Daoy (cell line): ENCODE measurements around the gene C1orf21. TPM values are rescaled to one million over a fixed set of nuclear protein-coding genes. Genes with fewer than 3 reads are reported as not detected.

Source experiments
- DNase-seq: peaks from one replicate; pipeline ENCODE4 v3.0.0-alpha.2; 2015; ENCODE audit warnings: low read depth
- total RNA-seq: library from RNA; depleted of rRNA; stranded (reverse); fragments of >200 nt; shearing (Covaris generic); gene quantifications from 2 replicates; pipeline ENCODE4 v1.2.3, GENCODE V29; 2014

The C1orf21 gene
- total RNA-seq, 1 experiment from 2014 or later: 17.8 TPM

- no peak for DNase-seq
Observed at GRCh38 chr1:184555665-184556641, 169.1 kb downstream of the C1orf21 start.

- no peak for DNase-seq
Observed at GRCh38 chr1:184556665-184557064, 169.8 kb downstream of the C1orf21 start.

DNA sequence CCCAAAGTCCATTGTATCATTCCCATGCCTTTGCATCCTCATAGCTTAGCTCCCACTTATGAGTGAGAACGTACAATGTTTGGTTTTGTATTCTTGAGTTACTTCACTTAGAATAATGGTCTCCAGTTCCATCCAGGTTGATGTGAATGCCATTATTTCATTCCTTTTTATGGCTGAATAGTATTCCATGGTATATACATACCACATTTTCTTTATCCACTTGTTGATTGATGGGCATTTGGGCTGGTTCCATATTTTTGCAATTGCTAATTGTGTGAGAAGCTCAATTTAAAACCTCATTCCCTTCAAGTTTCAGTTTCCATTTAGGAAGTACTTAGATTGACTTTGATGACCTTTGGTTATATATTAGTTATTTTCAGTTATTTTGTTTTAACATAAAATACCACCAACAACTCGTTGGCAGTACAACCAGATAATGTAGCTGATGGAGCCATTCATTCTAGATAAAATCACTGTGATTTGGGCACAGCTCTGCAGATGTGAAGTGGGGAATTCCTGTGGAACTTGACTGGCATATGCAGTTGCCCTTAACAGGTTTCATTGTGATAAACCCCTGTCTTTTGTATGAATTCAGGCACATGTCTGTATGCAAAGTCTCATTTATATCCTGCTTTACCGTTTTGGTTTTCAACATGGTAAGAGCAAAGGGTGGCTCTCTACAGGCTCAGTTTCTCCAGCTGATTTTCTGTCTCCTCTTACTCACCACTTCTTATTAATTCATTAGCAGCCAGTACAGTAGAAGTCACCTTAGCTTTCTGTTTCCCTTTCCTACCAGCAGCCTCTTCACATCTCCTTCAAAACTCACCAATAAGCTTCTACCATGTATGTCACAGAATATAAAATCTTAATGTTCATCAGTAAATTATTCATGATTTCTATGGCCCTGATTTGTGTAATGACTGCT is 170.9 kb downstream of the C1orf21 start:
- no peak for DNase-seq

- no peak for DNase-seq
Observed at GRCh38 chr1:184558691-184559090, 171.9 kb downstream of the C1orf21 start.

- no peak for DNase-seq
Observed at GRCh38 chr1:184559117-184559713, 172.4 kb downstream of the C1orf21 start.

GRCh38 chr1:184562806-184563205 is 176.0 kb downstream of the C1orf21 start:
- no peak for DNase-seq

- no peak for DNase-seq
Observed at GRCh38 chr1:184563308-184563707, 176.5 kb downstream of the C1orf21 start.

DNA sequence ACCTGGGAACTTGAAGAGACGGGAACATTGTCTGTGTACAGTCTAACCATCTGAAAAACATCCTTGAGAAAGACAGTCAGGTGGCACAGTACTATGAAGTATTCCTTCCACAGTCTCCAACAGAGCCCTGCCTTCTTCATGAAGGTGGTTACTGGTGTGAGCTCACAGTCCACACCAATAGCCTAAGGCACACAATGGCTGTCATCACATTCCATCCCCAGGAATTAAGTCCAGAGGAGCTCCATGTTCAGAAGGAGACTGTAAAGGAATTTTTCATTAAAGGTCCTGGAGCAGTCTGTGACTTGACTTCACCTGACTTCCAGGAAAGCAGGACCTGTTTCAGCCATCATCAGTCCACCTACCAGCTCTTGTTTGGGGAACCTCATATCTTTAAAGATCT is 180.2 kb downstream of the C1orf21 start:
- no peak for DNase-seq

DNA sequence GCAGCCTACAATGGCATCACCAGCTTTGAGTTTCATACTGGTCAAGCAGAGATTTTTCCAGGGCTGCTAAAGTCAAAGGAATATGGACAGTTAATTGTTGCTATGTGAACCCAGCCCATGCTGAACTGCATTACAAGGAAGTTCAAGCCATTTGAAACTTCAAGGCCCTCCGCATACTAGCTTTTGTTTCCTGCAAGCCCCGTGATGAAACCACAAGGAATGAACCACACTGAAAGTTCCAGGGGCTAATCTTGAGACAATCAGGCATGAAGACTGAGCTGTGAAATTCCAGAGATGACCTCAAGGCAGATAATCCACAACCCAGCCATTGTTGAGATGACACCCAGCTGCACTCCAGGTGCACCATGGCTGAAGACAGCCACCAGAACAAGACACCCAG is 180.8 kb downstream of the C1orf21 start:
- no peak for DNase-seq

DNA sequence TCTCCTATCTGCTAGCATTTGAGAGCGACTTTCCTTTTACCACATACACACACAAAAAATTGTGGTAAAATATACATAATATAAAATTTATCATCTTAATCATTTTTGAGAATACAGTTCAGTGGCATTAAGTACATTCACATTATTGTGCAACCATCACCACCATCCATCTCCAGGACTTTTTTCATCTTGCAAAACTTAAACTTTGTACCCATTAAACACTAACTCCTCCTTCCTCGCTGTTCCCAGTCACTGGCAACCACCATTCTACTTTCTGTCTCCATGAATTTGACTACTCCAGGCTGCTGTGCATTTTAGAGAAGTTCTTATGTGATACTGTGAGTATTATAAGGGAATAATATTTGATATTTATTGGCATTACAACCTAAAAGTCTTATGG is 181.3 kb downstream of the C1orf21 start:
- no peak for DNase-seq

GRCh38 chr1:184569106-184569505 is 182.3 kb downstream of the C1orf21 start:
- DNase-seq: no peak

- no peak for DNase-seq
Observed at GRCh38 chr1:184574588-184574987, 187.8 kb downstream of the C1orf21 start.

DNA sequence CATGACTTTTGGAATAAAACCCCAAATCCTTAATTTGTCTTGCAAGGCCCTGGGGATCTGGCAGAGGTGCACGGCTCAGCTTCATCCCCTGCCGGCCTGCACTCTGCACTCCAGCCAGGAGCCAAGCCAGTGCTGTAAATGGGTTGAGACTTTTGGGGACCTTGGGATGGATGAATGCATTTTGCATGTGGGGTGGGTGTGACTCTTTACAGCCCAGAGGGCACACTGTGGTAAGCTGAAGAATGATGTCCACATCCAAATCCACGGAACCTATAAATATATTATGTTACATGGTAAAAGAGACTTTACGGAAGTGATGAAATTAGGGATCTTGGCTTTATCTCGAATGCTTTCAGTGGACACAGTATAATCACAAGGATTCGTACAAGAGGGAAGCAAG is 190.0 kb downstream of the C1orf21 start:
- DNase-seq: no peak

- DNase-seq: no peak
Observed at GRCh38 chr1:184577319-184577718, 190.5 kb downstream of the C1orf21 start.

GRCh38 chr1:184582411-184582810 is 195.6 kb downstream of the C1orf21 start:
- DNase-seq: no peak

DNA sequence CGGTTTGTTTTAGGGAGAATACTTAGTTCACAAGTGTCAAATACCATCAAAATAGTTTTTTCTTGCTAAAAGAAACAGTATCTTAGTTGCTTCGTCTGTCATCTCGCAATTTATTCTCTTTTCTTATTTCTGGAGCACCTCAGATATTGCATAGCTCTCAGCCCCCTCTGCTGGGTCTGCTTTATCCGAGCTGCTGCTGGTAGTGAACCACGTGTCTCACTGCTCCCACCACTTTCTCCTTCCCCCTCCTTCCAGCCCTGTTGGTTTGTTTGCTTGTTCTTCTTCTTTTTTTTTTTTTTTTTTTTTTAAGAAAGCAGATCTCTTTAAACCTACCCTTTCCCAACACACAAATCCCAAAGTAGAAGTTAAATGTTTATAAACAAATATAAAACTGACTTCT is 197.0 kb downstream of the C1orf21 start:
- DNase-seq: no peak

GRCh38 chr1:184588701-184589100 is 201.9 kb downstream of the C1orf21 start:
- DNase-seq: no peak

DNA sequence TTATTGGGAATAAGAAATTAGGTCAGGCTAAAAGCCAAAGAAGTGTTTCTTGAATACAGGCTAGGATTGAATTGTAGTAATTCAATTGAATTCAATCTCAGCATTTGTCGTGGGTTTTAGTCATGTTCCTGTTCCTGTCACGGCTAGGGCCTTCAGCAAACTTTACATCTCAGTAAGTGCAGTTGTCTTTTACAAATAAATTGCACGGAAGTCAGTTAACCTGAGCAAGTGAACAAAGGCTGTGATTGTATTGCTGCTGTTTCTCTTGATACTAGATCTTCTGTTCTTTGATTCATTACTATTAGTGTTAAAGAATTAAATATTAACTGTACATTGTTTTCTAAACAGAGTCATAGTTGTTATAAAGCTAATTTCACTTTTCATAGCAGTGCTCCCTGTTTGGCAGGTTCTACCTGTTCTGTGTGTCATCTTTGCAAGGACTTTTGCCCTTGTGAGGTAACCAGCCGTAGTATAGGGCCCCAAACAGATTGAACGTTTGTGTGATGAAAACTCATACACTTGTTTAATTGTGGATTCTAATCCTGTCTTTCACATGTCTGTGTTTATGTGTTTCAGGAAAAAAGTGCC is 203.4 kb downstream of the C1orf21 start:
- DNase-seq: no peak

DNA sequence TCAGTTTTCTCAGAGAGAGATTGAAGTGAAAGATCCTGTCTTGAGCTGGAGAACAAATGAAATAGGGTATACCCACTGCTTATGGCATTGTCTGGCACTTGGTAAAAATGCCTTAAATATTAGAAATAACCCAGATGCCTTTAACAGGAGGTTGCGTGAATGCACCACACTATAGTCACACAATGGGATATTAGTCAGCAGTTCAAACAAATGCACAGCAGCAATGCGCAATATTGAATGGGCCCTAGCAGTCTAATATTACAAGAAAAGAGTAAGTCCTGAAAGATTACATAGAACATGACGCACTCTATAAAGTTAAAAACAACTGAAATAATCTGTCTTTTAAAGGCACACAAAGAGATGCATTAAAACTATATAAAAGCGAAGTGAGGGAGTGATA is 206.8 kb downstream of the C1orf21 start:
- no peak for DNase-seq

- peak; percentile 18 for DNase-seq
Observed at GRCh38 chr1:184595596-184595995, 208.8 kb downstream of the C1orf21 start.

DNA sequence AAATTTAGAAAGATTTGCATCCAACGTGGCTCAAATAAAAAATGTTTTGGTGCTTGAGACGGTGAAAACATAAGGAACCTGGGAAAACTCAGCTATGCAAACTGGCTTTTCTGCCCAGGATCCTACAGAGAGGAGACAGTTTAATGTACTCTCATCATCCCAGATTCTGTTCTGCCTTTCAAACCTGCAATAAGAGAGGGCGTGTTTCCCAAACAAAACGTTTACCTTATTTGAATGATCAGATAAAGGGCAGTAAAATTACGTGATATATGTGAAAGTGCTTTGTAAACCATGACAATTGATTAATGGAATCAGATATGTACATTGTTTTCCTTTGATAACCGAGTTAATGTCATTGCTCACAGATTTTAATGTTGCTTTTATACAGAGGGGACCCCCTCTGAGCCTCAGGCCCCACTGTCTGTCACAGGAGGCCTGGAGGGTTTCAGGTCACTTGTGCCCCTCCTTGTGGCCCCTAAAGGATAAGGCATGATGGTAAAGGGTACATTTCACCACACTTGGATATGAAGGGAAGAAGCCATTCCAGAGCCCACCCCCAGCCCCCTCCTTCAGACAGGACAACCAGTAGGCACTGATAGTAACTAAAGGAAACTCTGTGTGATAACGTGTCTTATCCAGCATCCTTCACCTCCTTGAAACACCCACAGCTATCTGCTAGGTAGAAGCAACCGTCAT is 210.3 kb downstream of the C1orf21 start:
- DNase-seq: no peak
